Osteocyte (in vitro differentiated cells): ENCODE data around the gene CA4. TPM values are rescaled to one million over a fixed set of nuclear protein-coding genes. Genes with fewer than 3 reads are reported as not detected.

Source experiments
- DNase-seq: peaks from one replicate; pipeline ENCODE4 v3.0.0; 2021; ENCODE audit warnings: mixed read lengths; ENCODE audit not compliant: unreplicated experiment; ENCODE audit errors: extremely low spot score
- H3K27ac Mint-ChIP-seq: one replicate; pipeline ENCODE4 v1.8.0; 2021; ENCODE audit warnings: mild to moderate bottlenecking, mixed read lengths; ENCODE audit not compliant: unreplicated experiment
- H3K27me3 Mint-ChIP-seq: one replicate; pipeline ENCODE4 v1.8.0; 2021; ENCODE audit warnings: mixed read lengths; ENCODE audit not compliant: unreplicated experiment
- H3K36me3 Mint-ChIP-seq: one replicate; pipeline ENCODE4 v1.8.0; 2021; ENCODE audit warnings: mixed read lengths; ENCODE audit not compliant: unreplicated experiment
- H3K4me1 Mint-ChIP-seq: one replicate; pipeline ENCODE4 v1.8.0; 2021; ENCODE audit warnings: mixed read lengths; ENCODE audit not compliant: unreplicated experiment
- H3K4me3 Mint-ChIP-seq: one replicate; pipeline ENCODE4 v1.8.0; 2021; ENCODE audit warnings: mild to moderate bottlenecking, moderate library complexity, mixed read lengths; ENCODE audit not compliant: unreplicated experiment
- H3K9me3 Mint-ChIP-seq: one replicate; pipeline ENCODE4 v1.8.0; 2021; ENCODE audit warnings: mixed read lengths; ENCODE audit not compliant: unreplicated experiment
- CTCF ChIP-seq: fragments of 200-600 bp; sonication (generic); IDR thresholded peaks from 2 replicates; pipeline ENCODE4 v1.5.0; 2021; ENCODE audit warnings: antibody characterized with exemption, mild to moderate bottlenecking, moderate library complexity
- total RNA-seq: library from RNA; stranded (reverse); gene quantifications from 2 replicates; pipeline ENCODE4 v1.2.1, GENCODE V29; 2021

The CA4 gene
- total RNA-seq, 1 donor from 2014 or later: not detected

GRCh38 chr17:60145006-60145935 is 4.5 kb upstream of the CA4 start:
- Mint-ChIP-seq H3K27me3 (peaks cover 53% of the 10 kb centered on the region), H3K9me3 (no peaks in the 10 kb centered on the region), H3K4me3 (no peak overlapping the region), H3K4me1 (peaks cover 31% of the 10 kb centered on the region), H3K27ac (no peak overlapping the region), H3K36me3 (no peaks in the 10 kb centered on the region)
- no peak for DNase-seq
- no peak for TF ChIP-seq CTCF

GRCh38 chr17:60146206-60146605 is 3.6 kb upstream of the CA4 start:
- DNase-seq: no peak
- no peak for TF ChIP-seq CTCF
- Mint-ChIP-seq H3K9me3 (no peaks in the 10 kb centered on the region), H3K27me3 (peaks cover 56% of the 10 kb centered on the region), H3K4me1 (peaks cover 35% of the 10 kb centered on the region), H3K36me3 (no peaks in the 10 kb centered on the region), H3K27ac (no peak overlapping the region), H3K4me3 (no peak overlapping the region)

GRCh38 chr17:60147553-60148223 is 2.1 kb upstream of the CA4 start:
- H3K27ac Mint-ChIP-seq: no peak overlapping the region
- H3K4me3 Mint-ChIP-seq: no peak overlapping the region
- no peak for DNase-seq
- no peaks in the 10 kb centered on the region for H3K9me3 Mint-ChIP-seq
- TF ChIP-seq CTCF: no peak
- H3K36me3 Mint-ChIP-seq: no peaks in the 10 kb centered on the region
- H3K4me1 Mint-ChIP-seq: peaks cover 23% of the 10 kb centered on the region
- H3K27me3 Mint-ChIP-seq: peaks cover 68% of the 10 kb centered on the region

- TF ChIP-seq CTCF: no peak
- Mint-ChIP-seq H3K9me3 (no peaks in the 10 kb centered on the region), H3K27me3 (peaks cover 72% of the 10 kb centered on the region), H3K36me3 (no peaks in the 10 kb centered on the region), H3K4me3 (no peak overlapping the region), H3K4me1 (peaks cover 17% of the 10 kb centered on the region), H3K27ac (no peak overlapping the region)
- DNase-seq: no peak
These were observed 1.4 kb upstream of the CA4 start for GRCh38 chr17:60148373-60148772.

- Mint-ChIP-seq H3K27me3 (peaks cover 58% of the 10 kb centered on the region), H3K4me1 (peaks cover 22% of the 10 kb centered on the region), H3K27ac (no peak overlapping the region), H3K9me3 (no peaks in the 10 kb centered on the region), H3K36me3 (no peaks in the 10 kb centered on the region), H3K4me3 (no peak overlapping the region)
- no peak for TF ChIP-seq CTCF
- no peak for DNase-seq
These were observed 1.6 kb downstream of the CA4 start for GRCh38 chr17:60151355-60151754.
